ENCODE measurements around the gene ADAP2.

The ADAP2 gene

DNA sequence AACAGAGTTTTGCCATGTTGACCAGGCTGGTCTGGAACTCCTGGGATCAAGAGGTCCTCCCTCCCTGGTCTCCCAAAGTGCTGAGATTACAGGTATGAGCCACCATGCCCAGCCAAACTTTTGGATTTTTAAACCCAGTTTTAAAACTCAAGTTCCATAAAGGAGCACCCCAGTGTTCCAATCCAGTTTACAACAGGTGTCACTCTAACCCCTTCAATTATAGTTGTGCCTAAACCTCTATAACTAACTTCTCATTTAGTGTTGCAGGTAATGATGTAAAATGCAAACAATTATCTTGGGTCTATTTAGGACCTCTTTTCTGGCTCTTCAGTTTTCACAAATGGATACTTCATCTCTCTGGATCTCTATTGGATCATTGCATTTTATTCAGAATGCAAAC is 7.8 kb upstream of the ADAP2 start:
- Histone ChIP-seq H4K8ac (ENCODE audit: low read depth, low read length) (no peak overlapping the region), H3K4me3 (ENCODE audit: low read depth, low read length) (no peak overlapping the region), H3K18ac (ENCODE audit: low read length) (no peak overlapping the region), H3K9ac (ENCODE audit: low read length) (no peak overlapping the region), H3K4me2 (ENCODE audit: low read length) (no peak overlapping the region), H2BK12ac (ENCODE audit: low read length) (no peak overlapping the region), H2BK5ac (ENCODE audit: low read depth, low read length, poor library complexity) (no peak overlapping the region), H3K79me2 (ENCODE audit: control insufficient read depth, insufficient read depth, low read length, poor library complexity) (no peaks in the 10 kb centered on the region), H3K36me3 (ENCODE audit: control insufficient read depth in 1 of 2, insufficient read depth in 2 of 2, low read length in 2 of 2) (no peaks in the 10 kb centered on the region), H2AFZ (ENCODE audit: insufficient read depth, low read length, poor library complexity) (no peak overlapping the region), H3K14ac (ENCODE audit: low read length) (no peak overlapping the region), H3K9me3 (ENCODE audit: insufficient read depth, low read depth, low read length) (no peaks in the 10 kb centered on the region), H3K4ac (ENCODE audit: low read depth, low read length) (no peak overlapping the region), H2AK5ac (ENCODE audit: low read length) (no peak overlapping the region), H3K27me3 (ENCODE audit: insufficient read depth, low read length) (no peaks in the 10 kb centered on the region), H3K79me1 (ENCODE audit: low read length) (no peaks in the 10 kb centered on the region), H3K4me1 (ENCODE audit: control insufficient read depth in 1 of 2, insufficient read depth in 2 of 2, low read length in 2 of 2) (no peaks in the 10 kb centered on the region), H3K27ac (ENCODE audit: low read depth, low read length) (no peak overlapping the region), H4K91ac (ENCODE audit: low read depth, low read length) (no peak overlapping the region), H3K23ac (ENCODE audit: low read length) (no peak overlapping the region), H4K12ac (ENCODE audit: low read depth, low read length) (no peak overlapping the region), H2BK120ac (ENCODE audit: insufficient read depth, low read length, poor library complexity) (no peak overlapping the region)
- DNase-seq: no peak

DNA sequence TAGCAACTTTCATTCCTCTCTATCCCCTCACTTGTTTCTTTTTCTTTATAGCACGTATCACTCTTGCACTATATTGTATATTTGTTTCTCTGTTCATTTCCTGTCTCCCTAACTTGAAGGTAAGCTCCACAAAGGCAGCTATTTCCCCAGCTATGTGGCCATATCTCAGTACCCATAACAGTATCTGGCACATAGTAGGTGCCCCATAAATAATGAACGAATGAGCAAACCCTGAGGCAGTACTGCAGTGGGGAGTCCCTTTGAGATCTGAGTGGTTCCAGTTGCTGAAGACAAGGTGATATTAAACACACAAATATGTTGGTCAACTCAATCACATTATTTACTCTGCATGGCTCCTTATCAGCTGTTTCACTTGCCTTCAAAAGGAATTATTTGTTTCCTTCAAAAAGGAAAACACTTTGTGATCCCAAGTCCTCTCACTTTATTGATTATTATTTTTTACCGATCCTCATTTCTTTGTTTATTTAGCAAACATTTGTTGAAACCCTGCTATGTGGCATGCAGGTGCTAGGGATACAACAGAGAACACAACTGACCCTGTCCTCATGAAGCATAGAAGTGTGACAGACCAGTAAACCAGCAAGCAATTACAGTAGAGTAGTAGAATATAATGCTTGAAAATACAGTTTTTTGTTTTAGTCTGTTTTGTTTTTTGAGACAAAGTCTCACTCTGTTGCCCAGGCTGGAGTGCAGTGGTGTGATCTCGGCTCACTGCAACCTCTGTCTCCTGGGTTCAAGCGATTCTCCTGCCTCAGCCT is 5.7 kb upstream of the ADAP2 start:
- Histone ChIP-seq H3K27me3 (ENCODE audit: insufficient read depth, low read length) (peaks cover 2% of the 10 kb centered on the region), H2BK120ac (ENCODE audit: insufficient read depth, low read length, poor library complexity) (no peak overlapping the region), H3K14ac (ENCODE audit: low read length) (no peak overlapping the region), H2BK12ac (ENCODE audit: low read length) (no peak overlapping the region), H3K4me1 (ENCODE audit: control insufficient read depth in 1 of 2, insufficient read depth in 2 of 2, low read length in 2 of 2) (no peaks in the 10 kb centered on the region), H3K4me2 (ENCODE audit: low read length) (no peak overlapping the region), H2AFZ (ENCODE audit: insufficient read depth, low read length, poor library complexity) (no peak overlapping the region), H3K9me3 (ENCODE audit: insufficient read depth, low read depth, low read length) (no peaks in the 10 kb centered on the region), H3K18ac (ENCODE audit: low read length) (no peak overlapping the region), H3K79me1 (ENCODE audit: low read length) (no peaks in the 10 kb centered on the region), H2BK5ac (ENCODE audit: low read depth, low read length, poor library complexity) (no peak overlapping the region), H3K4ac (ENCODE audit: low read depth, low read length) (no peak overlapping the region), H3K9ac (ENCODE audit: low read length) (no peak overlapping the region), H3K27ac (ENCODE audit: low read depth, low read length) (no peak overlapping the region), H3K4me3 (ENCODE audit: low read depth, low read length) (no peak overlapping the region), H3K23ac (ENCODE audit: low read length) (no peak overlapping the region), H4K12ac (ENCODE audit: low read depth, low read length) (no peak overlapping the region), H4K91ac (ENCODE audit: low read depth, low read length) (no peak overlapping the region), H4K8ac (ENCODE audit: low read depth, low read length) (no peak overlapping the region), H3K36me3 (ENCODE audit: control insufficient read depth in 1 of 2, insufficient read depth in 2 of 2, low read length in 2 of 2) (no peaks in the 10 kb centered on the region), H3K79me2 (ENCODE audit: control insufficient read depth, insufficient read depth, low read length, poor library complexity) (no peaks in the 10 kb centered on the region), H2AK5ac (ENCODE audit: low read length) (no peak overlapping the region)
- no CpG with 5 or more reads among the region's 5 CpGs for WGBS (ENCODE audit: extremely low coverage, insufficient coverage, insufficient read length)
- no peak for DNase-seq

DNA sequence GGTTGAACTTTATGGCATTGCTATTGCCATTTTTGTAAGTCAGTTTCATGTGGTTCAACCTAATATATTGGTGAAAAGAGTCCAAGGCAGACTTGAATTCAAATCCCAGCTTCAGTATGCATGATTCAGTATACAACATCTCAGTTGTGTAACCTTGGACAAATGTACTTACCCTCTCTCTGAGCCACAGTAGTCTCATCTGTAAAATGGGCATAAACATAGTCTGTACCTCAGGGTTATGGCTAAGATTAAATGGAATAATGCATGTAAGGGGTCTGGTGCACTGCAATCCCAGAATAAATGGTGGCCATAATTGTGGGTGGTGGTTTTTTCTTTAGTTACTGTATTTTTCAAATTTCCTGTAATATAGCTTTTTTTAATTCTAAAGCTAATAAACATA is 4.7 kb upstream of the ADAP2 start:
- Histone ChIP-seq H3K36me3 (ENCODE audit: control insufficient read depth in 1 of 2, insufficient read depth in 2 of 2, low read length in 2 of 2) (no peaks in the 10 kb centered on the region), H3K4me3 (ENCODE audit: low read depth, low read length) (no peak overlapping the region), H3K14ac (ENCODE audit: low read length) (no peak overlapping the region), H2BK12ac (ENCODE audit: low read length) (no peak overlapping the region), H3K4me2 (ENCODE audit: low read length) (no peak overlapping the region), H3K18ac (ENCODE audit: low read length) (no peak overlapping the region), H3K9me3 (ENCODE audit: insufficient read depth, low read depth, low read length) (no peaks in the 10 kb centered on the region), H3K79me2 (ENCODE audit: control insufficient read depth, insufficient read depth, low read length, poor library complexity) (no peaks in the 10 kb centered on the region), H4K91ac (ENCODE audit: low read depth, low read length) (no peak overlapping the region), H3K4ac (ENCODE audit: low read depth, low read length) (no peak overlapping the region), H2BK5ac (ENCODE audit: low read depth, low read length, poor library complexity) (no peak overlapping the region), H3K27me3 (ENCODE audit: insufficient read depth, low read length) (peaks cover 12% of the 10 kb centered on the region), H3K23ac (ENCODE audit: low read length) (no peak overlapping the region), H3K9ac (ENCODE audit: low read length) (no peak overlapping the region), H2AK5ac (ENCODE audit: low read length) (no peak overlapping the region), H4K8ac (ENCODE audit: low read depth, low read length) (no peak overlapping the region), H3K27ac (ENCODE audit: low read depth, low read length) (no peak overlapping the region), H4K12ac (ENCODE audit: low read depth, low read length) (no peak overlapping the region), H3K79me1 (ENCODE audit: low read length) (no peaks in the 10 kb centered on the region), H2BK120ac (ENCODE audit: insufficient read depth, low read length, poor library complexity) (no peak overlapping the region), H2AFZ (ENCODE audit: insufficient read depth, low read length, poor library complexity) (no peak overlapping the region), H3K4me1 (ENCODE audit: control insufficient read depth in 1 of 2, insufficient read depth in 2 of 2, low read length in 2 of 2) (peaks cover under 1 to 2% of the 10 kb centered on the region in 2 experiments)
- no peak for DNase-seq

DNA sequence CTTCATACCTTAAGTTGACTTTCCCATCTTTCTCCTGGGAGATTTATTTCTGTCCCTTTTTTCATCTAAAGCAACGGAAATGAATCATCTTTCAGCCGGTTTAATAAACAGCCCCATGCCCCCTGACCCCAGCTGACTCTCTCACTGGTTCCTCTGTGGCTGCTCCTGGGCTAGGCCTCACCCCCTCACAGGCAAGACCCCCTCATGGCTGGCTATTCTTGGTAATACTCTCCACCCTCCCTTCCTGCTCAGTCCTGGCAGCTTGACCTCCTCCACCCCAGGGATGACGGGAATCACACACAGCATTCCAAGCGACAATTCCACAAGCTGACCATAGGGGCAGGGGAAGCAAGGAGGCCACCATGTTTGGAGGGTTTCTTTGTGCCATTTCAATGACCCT is 1.5 kb upstream of the ADAP2 start:
- H3K27me3 ChIP-seq (ENCODE audit: insufficient read depth, low read length): peaks cover 25% of the 10 kb centered on the region
- no peaks in the 10 kb centered on the region for H3K79me1 ChIP-seq (ENCODE audit: low read length)
- no peak for DNase-seq
- H2AFZ ChIP-seq (ENCODE audit: insufficient read depth, low read length, poor library complexity): no peak overlapping the region
- H3K9ac ChIP-seq (ENCODE audit: low read length): no peak overlapping the region
- H4K12ac ChIP-seq (ENCODE audit: low read depth, low read length): no peak overlapping the region
- H4K91ac ChIP-seq (ENCODE audit: low read depth, low read length): no peak overlapping the region
- peaks cover 7% of the 10 kb centered on the region in 2 experiments for H3K4me1 ChIP-seq (ENCODE audit: control insufficient read depth in 1 of 2, insufficient read depth in 2 of 2, low read length in 2 of 2)
- no peak overlapping the region for H2AK5ac ChIP-seq (ENCODE audit: low read length)
- H3K79me2 ChIP-seq (ENCODE audit: control insufficient read depth, insufficient read depth, low read length, poor library complexity): no peaks in the 10 kb centered on the region
- no peak overlapping the region for H3K23ac ChIP-seq (ENCODE audit: low read length)
- H2BK120ac ChIP-seq (ENCODE audit: insufficient read depth, low read length, poor library complexity): no peak overlapping the region
- WGBS (ENCODE audit: extremely low coverage, insufficient coverage, insufficient read length): no CpG with 5 or more reads among the region's 4 CpGs
- H3K14ac ChIP-seq (ENCODE audit: low read length): no peak overlapping the region
- H2BK5ac ChIP-seq (ENCODE audit: low read depth, low read length, poor library complexity): no peak overlapping the region
- H3K9me3 ChIP-seq (ENCODE audit: insufficient read depth, low read depth, low read length): peaks cover 2% of the 10 kb centered on the region
- H3K27ac ChIP-seq (ENCODE audit: low read depth, low read length): no peak overlapping the region
- no peaks in the 10 kb centered on the region for H3K36me3 ChIP-seq (ENCODE audit: control insufficient read depth in 1 of 2, insufficient read depth in 2 of 2, low read length in 2 of 2)
- no peak overlapping the region for H4K8ac ChIP-seq (ENCODE audit: low read depth, low read length)
- H3K4me3 ChIP-seq (ENCODE audit: low read depth, low read length): no peak overlapping the region
- H3K4ac ChIP-seq (ENCODE audit: low read depth, low read length): no peak overlapping the region
- no peak overlapping the region for H3K18ac ChIP-seq (ENCODE audit: low read length)
- no peak overlapping the region for H2BK12ac ChIP-seq (ENCODE audit: low read length)
- no peak overlapping the region for H3K4me2 ChIP-seq (ENCODE audit: low read length)
